ENCODE data around the gene EXOC3L1. TPM values are rescaled to one million over a fixed set of nuclear protein-coding genes. Genes with fewer than 3 reads are reported as not detected.

The EXOC3L1 gene
- total and polyA plus RNA-seq, 12 donors: 1.8 to 8.8 (median 3.2) TPM

GRCh38 chr16:67206129-67206837, 16.3 kb upstream of the EXOC3L1 start:
- no peak for ATAC-seq
- no peak for TF ChIP-seq CTCF (IDR thresholded peaks at IDR 0.05)

DNA sequence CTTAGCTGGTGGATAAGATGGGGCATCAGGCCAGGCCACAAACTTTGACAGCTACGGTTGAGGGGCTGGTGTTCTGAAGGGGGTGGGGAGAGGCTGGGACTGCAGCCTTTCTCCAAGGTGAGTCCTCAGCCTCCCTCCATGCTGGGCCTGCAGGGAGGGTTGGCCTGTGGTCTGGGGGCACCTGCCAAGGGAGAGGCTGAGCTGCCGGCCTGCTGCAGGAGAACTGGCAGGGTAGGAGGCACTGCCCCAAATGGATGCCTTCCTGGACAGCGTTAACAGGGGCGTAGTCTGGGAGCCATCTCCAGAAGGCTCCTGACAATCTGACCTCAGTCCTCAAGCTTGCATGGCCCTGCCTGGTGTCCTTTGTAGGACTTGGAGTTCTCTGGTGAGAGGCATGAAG, 14.1 kb upstream of the EXOC3L1 start:
- intact Hi-C loops (cut with DNase I): no loop called here
- H3K4me3 ChIP-seq: no peak overlapping the region
- H3K9me3 ChIP-seq: no peaks in the 10 kb centered on the region
- no peak overlapping the region for H3K27ac ChIP-seq
- TF ChIP-seq CTCF (IDR thresholded peaks at IDR 0.05): no peak
- peaks cover 0 to 68% (median 4%) of the 10 kb centered on the region in 9 donors for H3K36me3 ChIP-seq
- H3K27me3 ChIP-seq: no peaks in the 10 kb centered on the region
- 78 to 81% methylated on average over 4 of the region's 4 CpGs for WGBS, 2 donors
- DNase-seq (no peak), ATAC-seq (no peak)
- H3K4me1 ChIP-seq: peaks cover 0 to 8% (median 1%) of the 10 kb centered on the region in 9 donors

More at GRCh38 chr16:67206129-67206837, 16.3 kb upstream of the EXOC3L1 start:
- intact Hi-C loops (cut with DNase I): no loop called here
- H3K27ac ChIP-seq: no peak overlapping the region
- WGBS, 2 donors: 95 to 96% methylated on average over 8 of the region's 8 CpGs
- no peaks in the 10 kb centered on the region for H3K4me1 ChIP-seq
- no peak for DNase-seq
- no peaks in the 10 kb centered on the region for H3K27me3 ChIP-seq
- H3K36me3 ChIP-seq: peaks cover 0 to 56% (median 4%) of the 10 kb centered on the region in 9 donors
- H3K4me3 ChIP-seq: no peak overlapping the region
- H3K9me3 ChIP-seq: no peaks in the 10 kb centered on the region

- no peak for DNase-seq
- ATAC-seq: no peak
- H3K27me3 ChIP-seq: no peaks in the 10 kb centered on the region
- WGBS, 2 donors: 87 to 93% methylated on average over 23 of the region's 23 CpGs
- H3K36me3 ChIP-seq: peaks cover 0 to 77% (median 5%) of the 10 kb centered on the region in 9 donors
- peaks cover 0 to 17% (median 11%) of the 10 kb centered on the region in 9 donors for H3K4me1 ChIP-seq
- intact Hi-C loops (cut with DNase I): no loop called here
- no peak overlapping the region for H3K27ac ChIP-seq
- H3K4me3 ChIP-seq: no peak overlapping the region
- H3K9me3 ChIP-seq: no peaks in the 10 kb centered on the region
- TF ChIP-seq CTCF (IDR thresholded peaks at IDR 0.05): no peak
These were observed 13.1 kb upstream of the EXOC3L1 start for GRCh38 chr16:67202956-67203493.

- DNase-seq (no peak), ATAC-seq (no peak)
- Histone ChIP-seq H3K27ac (no peak overlapping the region), H3K27me3 (no peaks in the 10 kb centered on the region), H3K9me3 (no peaks in the 10 kb centered on the region), H3K4me1 (peaks cover 0 to 23% (median 11%) of the 10 kb centered on the region in 9 donors), H3K36me3 (peaks cover 0 to 77% (median 11%) of the 10 kb centered on the region in 9 donors), H3K4me3 (no peak overlapping the region)
- intact Hi-C loops (cut with DNase I): no loop called here
- no peak for TF ChIP-seq CTCF (IDR thresholded peaks at IDR 0.05)
- WGBS, 2 donors: 95 to 96% methylated on average over 12 of the region's 12 CpGs
These were observed 12.5 kb upstream of the EXOC3L1 start for GRCh38 chr16:67202426-67202825.

Data from heart right ventricle (tissue), 16 donors.